WERI-Rb-1 (cell line): ENCODE results near the gene TRMO.

Source experiments
- DNase-seq: peaks from one replicate; pipeline ENCODE4 v3.0.0-alpha.2; 2020
- H3K27ac ChIP-seq: fragments of 250-450 bp; sonication (Bioruptor Pico); 2 replicates; pipeline ENCODE4 v1.5.1; 2020; ENCODE audit warnings: mild to moderate bottlenecking, moderate library complexity
- H3K27me3 ChIP-seq: fragments of 250-450 bp; sonication (Bioruptor Pico); 2 replicates; pipeline ENCODE4 v1.5.1; 2021; ENCODE audit warnings: mild to moderate bottlenecking, low read depth, moderate library complexity; ENCODE audit not compliant: insufficient read depth, severe bottlenecking
- H3K36me3 ChIP-seq: fragments of 250-450 bp; sonication (Bioruptor Pico); 2 replicates; pipeline ENCODE4 v1.5.1; 2020; ENCODE audit warnings: mild to moderate bottlenecking, moderate library complexity
- H3K4me3 ChIP-seq: 2 replicates; pipeline ENCODE4 v1.5.1; 2011; ENCODE audit warnings: low read depth, mild to moderate bottlenecking, control low read depth, low read length
- H3K9me3 ChIP-seq: fragments of 250-450 bp; sonication (Bioruptor Pico); 2 replicates; pipeline ENCODE4 v1.5.1; 2021; ENCODE audit warnings: mild to moderate bottlenecking, moderate library complexity; ENCODE audit not compliant: severe bottlenecking
- CTCF ChIP-seq: IDR thresholded peaks from 2 replicates; pipeline ENCODE4 v1.5.1; 2011; ENCODE audit warnings: low read depth, mild to moderate bottlenecking, control low read depth, inconsistent platforms, low read length

TRMO gene

GRCh38 chr9:97866848-97867247 lies 55.5 kb downstream of the TRMO start:
- Histone ChIP-seq H3K9me3 (peaks cover 12% of the 10 kb centered on the region), H3K36me3 (no peaks in the 10 kb centered on the region), H3K27me3 (no peaks in the 10 kb centered on the region), H3K27ac (no peak overlapping the region), H3K4me3 (no peak overlapping the region)
- TF ChIP-seq CTCF, result no peak
- DNase-seq, result no peak

- TF ChIP-seq CTCF, result no peak
Measured at GRCh38 chr9:97866300-97866699, 56.0 kb downstream of the TRMO start.

GRCh38 chr9:97864396-97864795 lies 57.9 kb downstream of the TRMO start:
- Histone ChIP-seq H3K27ac (no peak overlapping the region), H3K4me3 (no peak overlapping the region), H3K27me3 (no peaks in the 10 kb centered on the region), H3K9me3 (peaks cover 12% of the 10 kb centered on the region), H3K36me3 (no peaks in the 10 kb centered on the region)
- DNase-seq, result no peak
- no peak for TF ChIP-seq CTCF

More at GRCh38 chr9:97866300-97866699, 56.0 kb downstream of the TRMO start:
- Histone ChIP-seq H3K27ac (no peak overlapping the region), H3K27me3 (no peaks in the 10 kb centered on the region), H3K36me3 (no peaks in the 10 kb centered on the region), H3K4me3 (no peak overlapping the region), H3K9me3 (peaks cover 12% of the 10 kb centered on the region)
- no peak for DNase-seq

GRCh38 chr9:97863314-97863713 lies 59.0 kb downstream of the TRMO start:
- TF ChIP-seq CTCF, result no peak
- Histone ChIP-seq H3K4me3 (no peak overlapping the region), H3K36me3 (no peaks in the 10 kb centered on the region), H3K27me3 (no peaks in the 10 kb centered on the region), H3K27ac (no peak overlapping the region), H3K9me3 (peaks cover 12% of the 10 kb centered on the region)
- DNase-seq, result no peak

- Histone ChIP-seq H3K27ac (no peak overlapping the region), H3K4me3 (no peak overlapping the region), H3K27me3 (no peaks in the 10 kb centered on the region), H3K9me3 (peaks cover 5% of the 10 kb centered on the region), H3K36me3 (no peaks in the 10 kb centered on the region)
- no peak for TF ChIP-seq CTCF
- DNase-seq, result no peak
Measured at GRCh38 chr9:97861148-97861475, 61.2 kb downstream of the TRMO start.

GRCh38 chr9:97860451-97861147 lies 61.7 kb downstream of the TRMO start:
- no peaks in the 10 kb centered on the region for H3K27me3 ChIP-seq
- no peak overlapping the region for H3K4me3 ChIP-seq
- no peak for TF ChIP-seq CTCF
- no peak overlapping the region for H3K27ac ChIP-seq
- H3K36me3 ChIP-seq, result no peaks in the 10 kb centered on the region
- H3K9me3 ChIP-seq, result peaks cover 3% of the 10 kb centered on the region
- no peak for DNase-seq
